OCI-LY7 (cell line): ENCODE results near the gene ABHD8.

Experiments
- CTCF ChIP-seq: fragments of 200-600 bp; sonication (generic); conservative IDR thresholded peaks from 2 replicates; pipeline ENCODE4 v1.5.1; 2014; ENCODE audit warnings: mild to moderate bottlenecking, antibody characterized with exemption, low read length, moderate library complexity, mixed read lengths
- EZH2phosphoT487 ChIP-seq: fragments of 200-600 bp; sonication (generic); IDR thresholded peaks from 2 replicates; pipeline ENCODE4 v1.6.1; 2018; ENCODE audit warnings: low read depth, borderline replicate concordance, mild to moderate bottlenecking, mixed run types, antibody characterized with exemption, low read length, moderate library complexity, mixed read lengths

DNA sequence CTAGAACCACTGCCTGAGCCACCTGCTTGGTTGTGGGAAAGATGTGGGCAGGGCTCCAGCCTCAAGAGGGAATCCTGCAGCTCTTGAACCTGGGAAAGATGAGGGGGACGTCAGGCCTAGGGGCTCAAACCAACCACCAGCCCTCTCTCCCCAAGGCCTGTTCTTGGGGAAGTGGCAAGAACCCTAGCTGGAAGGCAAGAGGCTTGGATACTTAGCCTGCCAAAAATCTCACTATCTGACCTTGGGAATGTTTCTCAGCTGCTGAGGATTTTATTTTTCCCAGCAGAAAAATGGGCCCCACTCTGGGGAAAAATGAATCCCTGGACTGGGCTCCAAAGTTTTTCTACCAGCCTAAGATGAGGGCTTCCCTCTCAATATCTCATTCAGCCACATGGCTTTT, 43.3 kb downstream of the ABHD8 start:
- TF ChIP-seq CTCF = no peak
- TF ChIP-seq EZH2phosphoT487 = no peak
